GM12891 (cell line): Measurements from ENCODE around the gene ACVR2A. TPM values are rescaled to one million over a fixed set of nuclear protein-coding genes. Genes with fewer than 3 reads are reported as not detected.

Experiments used
- DNase-seq: peaks from one replicate; pipeline ENCODE4 v3.0.0; 2011; ENCODE audit warnings: low spot score; ENCODE audit not compliant: insufficient read length
- FAIRE-seq: peaks from 2 replicates; lab custom pipeline; 2011; peaks lifted over from hg19 to GRCh38; lab: Jason Lieb, UNC
- PAX5 ChIP-seq: IDR thresholded peaks from 2 replicates; pipeline ENCODE4 v1.6.1; 2011; ENCODE audit warnings: low read length, moderate library complexity, mild to moderate bottlenecking; ENCODE audit not compliant: insufficient read depth, severe bottlenecking
- POLR2A ChIP-seq: IDR thresholded peaks from 2 replicates; pipeline ENCODE4 v1.6.1; 2011; ENCODE audit warnings: low read depth, low read length, control low read depth
- POLR2AphosphoS5 ChIP-seq: IDR thresholded peaks from 2 replicates; pipeline ENCODE4 v1.6.1; 2011; ENCODE audit warnings: low read depth, low read length, control low read depth
- POU2F2 ChIP-seq: IDR thresholded peaks from 2 replicates; pipeline ENCODE4 v1.6.1; 2011; ENCODE audit warnings: low read depth, mild to moderate bottlenecking, control low read depth, low read length, moderate library complexity
- SPI1 ChIP-seq: IDR thresholded peaks from 2 replicates; pipeline ENCODE4 v1.6.1; 2011; ENCODE audit warnings: low read depth, low read length, control low read depth
- TAF1 ChIP-seq: IDR thresholded peaks from 2 replicates; pipeline ENCODE4 v1.6.1; 2011; ENCODE audit warnings: low read depth, low read length, control low read depth
- polyA plus RNA-seq: library from polyadenylated mRNA; unstranded; fragments of >200 nt; gene quantifications from one replicate; pipeline ENCODE4 v1.2.1, GENCODE V29; 2012; ENCODE audit warnings: low read depth, missing spikeins, inconsistent platforms; ENCODE audit not compliant: missing spikeins

The ACVR2A gene
- 0.60 TPM for polyA plus RNA-seq

DNA sequence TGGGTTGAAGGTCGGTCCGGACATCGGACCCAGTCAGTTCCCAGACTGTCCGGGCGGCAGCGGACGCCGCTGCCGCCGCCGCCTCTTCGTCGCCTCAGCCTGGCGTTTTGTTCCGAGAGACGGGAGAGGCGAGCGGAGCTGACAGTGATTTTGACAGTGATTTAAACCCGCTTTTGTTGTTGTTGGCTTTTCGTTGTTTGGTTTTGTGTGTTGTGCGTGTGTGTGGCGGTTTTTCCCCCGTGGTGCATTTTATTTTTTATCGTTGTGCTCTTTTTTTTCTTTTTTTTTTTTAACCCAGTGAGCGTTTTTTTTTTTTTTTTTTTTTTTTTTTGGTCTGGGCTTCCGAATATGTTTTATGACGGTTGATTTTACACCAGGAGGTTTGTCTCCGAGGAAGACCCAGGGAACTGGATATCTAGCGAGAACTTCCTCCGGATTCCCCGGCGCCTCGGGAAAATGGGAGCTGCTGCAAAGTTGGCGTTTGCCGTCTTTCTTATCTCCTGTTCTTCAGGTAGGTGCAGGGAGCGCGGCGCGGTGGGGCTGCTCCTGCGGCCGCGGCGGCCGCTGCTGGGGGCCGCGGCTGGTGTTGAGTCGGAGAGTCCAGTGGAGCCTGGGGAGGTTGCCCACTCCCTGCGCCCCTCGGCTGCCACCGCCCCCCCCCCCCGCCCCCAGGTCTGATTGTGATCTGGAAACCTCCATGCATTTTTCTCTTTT, at the start of gene ACVR2A:
Gene ACVR2A, plus strand, starts transcription at position 333 of the 714 bp plus-strand sequence. Its CDS starts 124 bp downstream, at position 457.
- DNase-seq (peak; percentile 13), FAIRE-seq (peak; percentile 51)

DNA sequence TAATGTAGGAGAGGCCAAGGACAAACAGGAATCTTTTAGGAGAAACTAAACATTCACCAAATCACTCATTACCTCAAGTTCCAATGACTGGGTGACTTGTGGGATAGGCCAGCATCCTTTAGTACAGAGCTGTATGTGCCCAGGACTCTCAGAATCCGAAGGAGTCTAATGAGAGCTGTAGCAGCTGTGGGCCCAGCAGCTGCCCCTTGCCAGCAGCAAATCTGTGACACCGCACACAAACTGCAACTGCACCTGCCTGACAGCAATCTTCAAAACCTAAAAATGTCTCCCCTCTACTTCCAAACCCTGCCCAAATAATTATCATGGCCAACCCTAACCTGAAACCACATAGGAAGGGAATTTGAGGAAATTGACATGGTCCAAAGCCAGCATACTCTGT, 44.5 kb upstream of the ACVR2A start:
- TF ChIP-seq POU2F2: no peak
- no peak for TF ChIP-seq PAX5
- no peak for TF ChIP-seq POLR2A
- TF ChIP-seq SPI1: no peak
- no peak for TF ChIP-seq TAF1
- TF ChIP-seq POLR2AphosphoS5: no peak
- FAIRE-seq: no peak

More for the DNA sequence above, at the start of gene ACVR2A:
- TF ChIP-seq POLR2AphosphoS5: no peak
- TF ChIP-seq POLR2A: no peak
- TF ChIP-seq TAF1: no peak
- no peak for TF ChIP-seq PAX5
- TF ChIP-seq POU2F2: no peak

DNA sequence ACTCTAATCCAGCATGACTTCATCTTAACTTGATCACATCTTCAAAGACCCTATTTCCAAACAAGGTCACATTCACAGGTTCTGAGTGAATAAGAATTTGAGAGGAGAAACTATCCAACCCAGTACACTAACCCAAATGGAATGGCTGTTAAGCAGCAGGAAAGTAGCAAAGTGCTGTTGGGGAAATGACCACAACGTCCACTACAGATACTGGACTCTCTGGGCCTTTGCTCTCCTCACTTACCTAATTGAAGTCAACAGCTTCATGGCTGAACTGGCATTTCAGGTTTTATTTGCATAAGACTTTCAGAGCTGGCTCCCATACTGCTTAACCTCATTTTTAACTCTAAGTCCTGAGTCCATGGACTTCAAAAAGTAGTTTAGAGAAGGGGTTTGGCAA, 38.0 kb upstream of the ACVR2A start:
- FAIRE-seq: no peak

More for the DNA sequence above, 44.5 kb upstream of the ACVR2A start:
- no peak for DNase-seq

DNA sequence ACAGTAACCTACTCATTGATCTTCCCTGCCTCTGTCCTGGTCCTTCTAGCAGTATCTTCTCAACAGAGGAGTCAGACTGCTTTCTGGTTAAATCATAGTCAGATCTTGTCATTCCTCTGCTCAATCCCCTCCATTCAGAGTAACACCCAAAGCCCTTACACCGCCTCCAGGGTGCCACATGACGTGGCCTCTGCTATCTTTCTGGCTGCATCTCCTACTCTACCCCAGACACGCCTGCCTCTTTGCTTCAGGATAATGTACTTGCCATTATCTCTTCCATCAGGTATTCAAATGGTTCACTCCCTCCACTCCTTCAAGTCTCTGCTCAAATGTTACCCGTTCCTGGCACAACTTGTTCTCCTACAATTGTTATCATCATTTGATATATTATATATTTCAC, 36.3 kb upstream of the ACVR2A start:
- TF ChIP-seq POLR2AphosphoS5: no peak
- no peak for TF ChIP-seq PAX5
- no peak for TF ChIP-seq TAF1
- no peak for TF ChIP-seq POLR2A
- TF ChIP-seq POU2F2: no peak
- no peak for TF ChIP-seq SPI1
- FAIRE-seq (no peak), DNase-seq (no peak)

More for the DNA sequence above, 38.0 kb upstream of the ACVR2A start:
- no peak for DNase-seq
- TF ChIP-seq PAX5 (no peak), SPI1 (no peak), POU2F2 (no peak), POLR2A (no peak), POLR2AphosphoS5 (no peak), TAF1 (no peak)

DNA sequence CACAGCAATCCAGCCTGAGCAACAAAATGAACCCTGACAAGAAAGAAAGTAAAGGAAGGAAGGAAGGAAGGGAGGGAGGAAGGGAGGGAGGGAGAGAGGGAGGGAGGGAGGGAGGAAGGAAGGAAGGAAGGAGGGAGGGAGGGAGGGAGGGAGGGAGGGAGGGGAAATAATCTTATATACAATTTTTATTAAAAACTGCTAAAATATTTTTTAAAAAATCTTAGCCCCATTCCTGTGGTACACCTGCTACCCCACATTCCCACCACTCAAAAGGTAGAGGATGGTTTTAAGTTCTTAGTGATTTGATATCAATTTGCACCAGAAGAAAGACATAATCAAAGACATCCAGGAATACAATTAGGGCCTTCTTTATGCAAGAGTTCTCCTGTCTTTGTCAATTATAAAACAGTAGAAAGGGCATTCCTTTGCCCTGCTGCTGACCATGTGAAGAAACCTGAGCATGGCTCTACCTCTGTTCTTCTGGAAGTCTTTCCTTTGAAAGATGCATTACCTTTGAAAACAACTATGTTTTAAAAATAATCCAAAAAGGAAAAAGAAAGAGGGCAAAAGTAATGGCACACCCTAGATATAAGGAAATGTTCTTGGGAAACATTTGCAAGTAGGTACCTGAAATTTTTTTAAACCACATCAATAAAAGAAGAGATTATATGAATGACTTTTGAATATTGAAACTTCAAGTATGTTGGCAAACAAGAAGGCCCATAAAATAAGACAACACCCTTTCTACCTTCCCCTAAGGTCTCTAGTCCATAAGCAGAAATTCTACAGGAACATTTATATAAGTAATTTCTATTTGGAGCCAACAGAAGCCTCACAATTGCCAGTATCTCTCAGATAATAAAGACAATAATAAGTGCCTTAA, 33.7 kb upstream of the ACVR2A start:
- TF ChIP-seq SPI1 (no peak), POU2F2 (no peak), TAF1 (no peak), POLR2A (no peak), PAX5 (no peak), POLR2AphosphoS5 (no peak)
- no peak for DNase-seq
- no peak for FAIRE-seq

DNA sequence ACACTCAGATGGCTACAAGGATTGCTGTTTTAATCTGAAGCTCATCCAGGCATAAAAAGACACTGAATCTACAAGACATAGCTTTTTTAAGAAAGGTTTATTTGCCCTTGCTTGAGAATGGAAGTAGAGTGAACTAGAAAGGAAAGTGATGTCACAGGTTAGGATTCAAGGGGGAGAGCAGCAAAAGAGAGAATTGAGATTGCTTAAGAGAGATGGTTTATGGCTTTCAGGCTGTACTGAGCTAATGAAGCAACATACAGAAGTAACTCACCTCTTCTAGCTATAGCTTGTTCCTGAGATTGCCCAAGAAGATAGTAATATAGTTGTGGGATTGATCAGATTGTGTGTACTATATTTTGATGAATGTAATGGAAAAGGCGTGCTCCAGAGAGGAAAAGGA, 26.1 kb upstream of the ACVR2A start:
- TF ChIP-seq TAF1: no peak
- no peak for TF ChIP-seq POLR2A
- TF ChIP-seq SPI1: no peak
- TF ChIP-seq POU2F2: no peak
- DNase-seq: no peak
- no peak for FAIRE-seq

DNA sequence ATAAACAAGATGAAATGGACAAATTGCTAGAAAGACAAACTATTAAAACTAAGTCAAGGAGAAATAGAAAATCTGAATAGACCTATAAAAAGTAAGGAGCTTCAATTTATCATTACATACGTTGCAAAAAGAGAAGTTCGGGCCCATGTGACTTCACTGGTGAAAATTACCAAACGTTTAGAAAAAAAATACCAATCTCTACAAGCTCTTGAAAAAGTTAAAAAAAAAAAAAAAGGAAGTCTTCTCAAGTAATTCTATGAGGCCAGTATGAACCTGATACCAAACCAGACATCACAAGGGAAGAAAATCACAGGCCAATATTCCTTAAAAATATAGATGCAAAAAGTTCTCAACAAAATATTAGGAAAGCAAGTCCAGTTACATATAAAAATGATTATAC, 20.2 kb upstream of the ACVR2A start:
- TF ChIP-seq POLR2AphosphoS5 (no peak), SPI1 (no peak), TAF1 (no peak), POLR2A (no peak), POU2F2 (no peak), PAX5 (no peak)
- DNase-seq (no peak), FAIRE-seq (no peak)

DNA sequence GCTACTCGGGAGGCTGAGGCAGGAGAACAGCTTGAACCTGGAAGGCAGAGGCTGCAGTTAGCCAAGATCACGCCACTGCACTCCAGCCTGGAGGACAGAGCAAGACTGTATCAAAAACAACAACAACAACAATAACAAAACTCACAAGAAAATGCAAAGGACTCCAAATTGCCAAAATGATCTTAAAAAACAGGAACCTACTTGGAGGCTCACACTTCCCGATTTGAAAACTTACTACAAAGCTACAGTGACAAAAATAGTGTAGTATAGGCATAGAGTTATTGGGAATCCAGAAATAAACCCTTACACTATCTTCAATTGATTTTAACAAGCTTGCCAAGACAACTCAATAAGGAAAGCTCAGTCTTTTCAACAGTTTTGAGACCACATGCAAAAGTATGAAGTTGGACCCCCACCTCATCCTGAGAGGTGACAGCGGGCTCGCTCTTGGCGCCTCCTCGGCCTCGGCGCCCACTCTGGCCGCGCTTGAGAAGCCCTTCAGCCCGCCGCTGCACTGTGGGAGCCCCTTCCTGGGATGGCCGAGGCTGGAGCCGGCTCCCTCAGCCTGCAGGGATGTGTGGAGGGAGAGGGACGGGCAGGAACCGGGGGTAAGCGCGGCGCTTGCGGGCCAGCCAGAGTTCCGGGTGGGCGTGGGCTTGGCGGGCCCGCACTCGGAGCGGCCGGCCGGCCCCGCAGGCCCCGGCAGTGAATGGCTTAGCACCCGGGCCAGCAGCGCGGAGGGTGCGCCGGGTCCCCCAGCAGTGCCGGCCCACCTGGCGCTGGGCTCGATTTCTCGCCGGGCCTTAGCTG, 18.3 kb upstream of the ACVR2A start:
- FAIRE-seq (no peak), DNase-seq (no peak)
- TF ChIP-seq POU2F2 (no peak), TAF1 (no peak), PAX5 (no peak), POLR2A (no peak), SPI1 (no peak), POLR2AphosphoS5 (no peak)

DNA sequence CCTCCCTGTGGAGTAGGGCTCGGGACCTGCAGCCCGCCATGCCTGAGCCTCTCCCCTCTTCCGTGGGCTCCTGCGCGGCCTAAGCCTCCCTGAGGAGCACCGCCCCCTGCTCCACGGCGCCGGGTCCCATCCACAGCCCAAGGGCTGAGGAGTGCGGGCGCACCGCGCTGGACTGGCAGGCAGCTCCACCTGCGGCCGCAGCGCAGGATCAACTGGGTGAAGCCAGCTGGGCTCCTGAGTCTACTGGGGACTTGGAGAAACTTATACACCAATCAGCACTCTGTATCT, 17.8 kb upstream of the ACVR2A start:
- FAIRE-seq: no peak
- TF ChIP-seq TAF1 (no peak), POU2F2 (no peak), PAX5 (no peak), SPI1 (no peak), POLR2A (no peak), POLR2AphosphoS5 (no peak)
- DNase-seq: no peak
